Esophagus muscularis mucosa (tissue), 4 donors: Measurements from ENCODE around the gene FKBP5. TPM values are rescaled to one million over a fixed set of nuclear protein-coding genes. Genes with fewer than 3 reads are reported as not detected.
"Not testable (repeated sequence)": the region's sequence is repeated elsewhere in the genome, so short reads cannot be mapped to it uniquely, and the experiment has no call there.

Experiments used
- DNase-seq: peaks from one replicate; pipeline ENCODE4 v3.0.0-alpha.2; 2017; ENCODE audit errors: extremely low spot score
- H3K27ac ChIP-seq, 4 donors: fragments of 200-600 bp; sonication (generic); replicated peaks in 1 of 4; 1 replicate in 3 of 4; 2 replicates in 1 of 4; pipeline ENCODE4 v1.5.1; 2016 to 2019; ENCODE audit warnings: mild to moderate bottlenecking in 1 of 4
- H3K27me3 ChIP-seq, 4 donors: fragments of 200-600 bp; sonication (generic); one replicate each; pipeline versions ENCODE4 v1.5.1 to v1.6.0; 2016 to 2019
- H3K36me3 ChIP-seq, 4 donors: fragments of 200-600 bp; sonication (generic); one replicate each; pipeline ENCODE4 v1.5.1; 2016 to 2019
- H3K4me1 ChIP-seq, 4 donors: fragments of 200-600 bp; sonication (generic); one replicate each; pipeline ENCODE4 v1.5.1; 2016 to 2019
- H3K4me3 ChIP-seq, 4 donors: fragments of 200-600 bp; sonication (generic); 1 replicate in 2 of 4; 2 replicates in 2 of 4; pipeline ENCODE4 v1.5.1; 2016 to 2019; ENCODE audit warnings: mild to moderate bottlenecking in 4 of 4, moderate library complexity in 1 of 4
- H3K9me3 ChIP-seq, 4 donors: fragments of 200-600 bp; sonication (generic); 1 replicate in 3 of 4; 2 replicates in 1 of 4; pipeline ENCODE4 v1.5.1; 2016 to 2019
- CTCF ChIP-seq, 3 experiments: fragments of 200-600 bp in 2 of 3; fragments of 450-650 bp in 1 of 3; sonication (generic) in 2 of 3; IDR thresholded peaks; one replicate each; pipeline ENCODE4 v1.5.1; 2017 to 2019; ENCODE audit warnings: antibody characterized with exemption in 3 of 3, mild to moderate bottlenecking in 2 of 3, moderate library complexity in 1 of 3
- EP300 ChIP-seq: sonication (generic); formaldehyde crosslinking; IDR thresholded peaks from one replicate; pipeline ENCODE4 v1.6.1; 2017; ENCODE audit warnings: antibody characterized with exemption
- POLR2A ChIP-seq: fragments of 450-650 bp; IDR thresholded peaks from one replicate; pipeline ENCODE4 v1.6.1; 2017; ENCODE audit warnings: antibody characterized with exemption, moderate library complexity, mild to moderate bottlenecking, low read depth
- POLR2AphosphoS5 ChIP-seq, 2 donors: sonication (generic); formaldehyde crosslinking; IDR thresholded peaks; one replicate each; pipeline ENCODE4 v1.6.1; 2017; ENCODE audit warnings: antibody characterized with exemption in 2 of 2
- WGBS: methylation state at CpG from one replicate; pipeline ENCODE4 v1.1.5; 2018; 5-methylcytosine and 5-hydroxymethylcytosine counted together
- intact Hi-C: fragments of 100-400 bp; cut with DNase I; formaldehyde crosslinking; loops from one replicate; pipeline ENCODE4 v1.15.1; 2023
- total RNA-seq, 4 donors: library from RNA; depleted of rRNA; stranded (reverse); fragments of >200 nt; gene quantifications; one replicate each; pipeline versions ENCODE4 v1.1.0 to v1.2.1, GENCODE V29; 2016

FKBP5 gene
- total RNA-seq, 4 donors from 2014 or later, result 477 to 689 (median 593) TPM

GRCh38 chr6:35547676-35548075 lies 141.0 kb downstream of the FKBP5 start:
- Histone ChIP-seq H3K36me3 (no peaks in the 10 kb centered on the region), H3K27ac (no peak overlapping the region), H3K27me3 (peaks cover 0 to 23% (median 2%) of the 10 kb centered on the region in 4 donors), H3K4me1 (no peaks in the 10 kb centered on the region), H3K4me3 (no peak overlapping the region), H3K9me3 (peaks cover 0 to 16% (median 10%) of the 10 kb centered on the region in 4 donors)
- WGBS, result 60% methylated on average over 6 of the region's 6 CpGs
- TF ChIP-seq POLR2A (no peak), EP300 (no peak), POLR2AphosphoS5 (IDR thresholded peaks at IDR 0.05) (no peak), CTCF (IDR thresholded peaks at IDR 0.05) (no peak)
- no peak for DNase-seq
- intact Hi-C loops, result no loop called here

- intact Hi-C loops, result no loop called here
- Histone ChIP-seq H3K9me3 (peaks cover 0 to 7% (median 0%) of the 10 kb centered on the region in 4 donors), H3K36me3 (no peaks in the 10 kb centered on the region), H3K4me3 (no peak overlapping the region), H3K27ac (no peak overlapping the region), H3K4me1 (no peaks in the 10 kb centered on the region), H3K27me3 (peaks cover 0 to 18% (median 2%) of the 10 kb centered on the region in 4 donors)
- TF ChIP-seq CTCF (IDR thresholded peaks at IDR 0.05), result no peak
- 57% methylated on average over 13 of the region's 13 CpGs for WGBS
- no peak for DNase-seq
These were observed 143.8 kb downstream of the FKBP5 start for GRCh38 chr6:35544769-35545361.

- Histone ChIP-seq H3K4me3 (no peak overlapping the region), H3K27ac (no peak overlapping the region), H3K4me1 (no peaks in the 10 kb centered on the region), H3K36me3 (no peaks in the 10 kb centered on the region), H3K27me3 (peaks cover 0 to 18% (median under 1%) of the 10 kb centered on the region in 4 donors), H3K9me3 (peaks cover 0 to 7% (median 0%) of the 10 kb centered on the region in 4 donors)
- TF ChIP-seq POLR2AphosphoS5 (IDR thresholded peaks at IDR 0.05) (no peak), CTCF (IDR thresholded peaks at IDR 0.05) (no peak)
- no peak for DNase-seq
- intact Hi-C loops, result no loop called here
- WGBS, result 80% methylated on average over 16 of the region's 16 CpGs
These were observed 145.1 kb downstream of the FKBP5 start for GRCh38 chr6:35543459-35544193.

- Histone ChIP-seq H3K4me3 (no peak overlapping the region), H3K27ac (no peak overlapping the region), H3K36me3 (no peaks in the 10 kb centered on the region), H3K9me3 (peaks cover 0 to 7% (median 0%) of the 10 kb centered on the region in 4 donors), H3K27me3 (peaks cover 0 to 17% (median 0%) of the 10 kb centered on the region in 4 donors), H3K4me1 (no peaks in the 10 kb centered on the region)
- intact Hi-C loops, result no loop called here
- no peak for TF ChIP-seq CTCF (IDR thresholded peaks at IDR 0.05)
- TF ChIP-seq EP300, result no peak
- no peak for TF ChIP-seq POLR2AphosphoS5 (IDR thresholded peaks at IDR 0.05)
- TF ChIP-seq POLR2A, result no peak
- WGBS, result 88% methylated on average over 2 of the region's 2 CpGs
- no peak for DNase-seq
These were observed 146.9 kb downstream of the FKBP5 start for GRCh38 chr6:35541836-35542235.

- WGBS, result 86% methylated on average over 3 of the region's 3 CpGs
- Histone ChIP-seq H3K36me3 (no peaks in the 10 kb centered on the region), H3K27ac (no peak overlapping the region), H3K4me3 (no peak overlapping the region), H3K4me1 (peaks cover 0 to 5% (median 2%) of the 10 kb centered on the region in 4 donors), H3K27me3 (no peaks in the 10 kb centered on the region), H3K9me3 (peaks cover 0 to 7% (median 0%) of the 10 kb centered on the region in 4 donors)
- no peak for DNase-seq
- no peak for TF ChIP-seq CTCF (IDR thresholded peaks at IDR 0.05)
- TF ChIP-seq POLR2AphosphoS5 (IDR thresholded peaks at IDR 0.05), result no peak
- intact Hi-C loops, result no loop called here
These were observed 149.5 kb downstream of the FKBP5 start for GRCh38 chr6:35539223-35539622.

GRCh38 chr6:35535847-35536246 lies 152.9 kb downstream of the FKBP5 start:
- not testable (repeated sequence) for DNase-seq
- WGBS, result 79% methylated on average over 6 of the region's 6 CpGs

More at GRCh38 chr6:35535847-35536246, 152.9 kb downstream of the FKBP5 start:
- H3K27me3 ChIP-seq, H3K4me3 ChIP-seq, intact Hi-C loops, H3K36me3 ChIP-seq, H3K4me1 ChIP-seq, H3K9me3 ChIP-seq, H3K27ac ChIP-seq: not testable (repeated sequence)
